ENCODE results near the gene IL3RA.
A peak's percentile ranks its signal among the peaks of the same experiment; 100 is the strongest.

The IL3RA gene

DNA sequence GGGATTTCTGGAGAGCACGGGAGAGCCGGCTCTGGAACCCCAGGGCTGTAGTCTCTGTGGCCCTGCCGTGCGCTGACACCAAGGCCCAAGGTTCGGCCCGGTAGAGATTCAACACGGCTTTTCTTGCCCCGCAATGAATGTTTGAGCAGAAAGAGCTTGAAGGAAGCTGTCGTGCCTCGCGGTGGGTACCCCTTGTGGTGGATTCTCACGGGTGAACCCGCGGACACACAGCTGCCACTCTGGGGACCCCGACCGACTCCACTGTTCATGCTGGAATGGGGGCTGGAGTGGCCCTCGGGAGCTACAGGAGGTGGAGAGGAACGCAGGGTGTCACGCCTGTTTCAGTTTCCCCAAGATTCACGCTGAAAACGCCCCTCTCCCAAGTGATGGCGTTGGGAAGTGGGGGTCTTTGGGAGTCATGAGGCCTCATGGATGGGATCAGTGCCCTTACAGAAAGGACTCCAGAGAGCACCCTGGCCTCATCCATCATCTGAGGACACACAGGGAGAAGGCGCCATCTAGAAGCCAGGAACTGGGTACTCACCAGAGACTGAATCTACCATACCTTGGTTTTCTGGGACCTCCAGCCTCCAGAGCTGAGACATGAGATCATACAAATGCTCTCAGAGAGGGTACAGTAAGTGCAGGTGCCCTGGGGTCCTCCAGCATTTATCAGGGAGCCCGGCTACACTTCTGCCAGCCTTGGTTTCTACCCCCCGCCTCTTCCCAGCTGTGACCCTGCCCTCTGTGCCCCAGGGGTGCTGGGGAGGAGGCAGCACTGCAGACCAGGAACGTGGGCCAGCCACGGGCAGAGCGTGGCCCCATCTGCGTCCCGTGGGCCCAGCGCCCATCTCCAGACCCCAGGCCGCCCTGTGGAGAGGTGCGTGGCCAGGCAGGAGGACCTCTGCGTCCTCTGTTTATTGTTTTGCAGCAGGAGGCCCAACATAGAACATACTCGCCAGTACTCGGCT, 49.0 kb downstream of the IL3RA start:
- DNase-seq, result no peak

DNA sequence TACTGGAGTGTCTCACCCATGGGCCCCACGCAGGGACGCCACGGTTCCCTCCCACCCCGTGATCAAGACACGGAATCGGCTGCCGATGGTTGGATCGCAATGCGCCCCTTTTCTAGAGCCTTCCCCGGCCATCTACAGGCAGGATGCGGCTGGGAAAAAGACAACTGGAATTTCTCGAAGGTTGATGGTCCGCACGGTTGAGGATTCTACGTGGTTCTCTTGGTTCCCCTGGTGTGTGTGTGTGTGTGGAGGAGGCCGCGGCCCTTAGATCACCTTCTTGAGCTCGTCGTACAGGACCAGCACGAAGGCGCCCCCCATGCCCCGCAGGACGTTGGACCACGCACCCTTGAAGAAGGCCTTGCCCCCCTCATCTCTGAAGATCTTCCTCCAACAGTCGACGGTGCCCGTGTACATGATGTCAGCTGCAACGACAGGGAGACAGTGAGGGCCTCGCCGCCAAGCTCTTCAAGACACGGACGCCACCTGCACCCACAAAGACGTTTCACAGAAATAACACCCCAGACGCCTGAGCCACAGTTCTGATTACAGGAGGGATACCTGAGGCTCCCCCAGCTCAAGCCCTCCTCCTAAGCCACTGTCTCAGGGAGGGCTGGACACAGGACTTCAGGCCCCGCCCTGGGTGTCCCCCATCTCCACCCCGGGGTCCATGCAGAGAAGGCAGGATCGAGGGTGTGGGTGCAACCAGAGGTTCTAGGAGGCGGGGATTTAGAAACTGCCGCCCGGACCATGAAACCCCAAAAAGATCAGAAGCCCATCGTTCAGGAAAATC, 49.9 kb downstream of the IL3RA start:
- no peak for DNase-seq

DNA sequence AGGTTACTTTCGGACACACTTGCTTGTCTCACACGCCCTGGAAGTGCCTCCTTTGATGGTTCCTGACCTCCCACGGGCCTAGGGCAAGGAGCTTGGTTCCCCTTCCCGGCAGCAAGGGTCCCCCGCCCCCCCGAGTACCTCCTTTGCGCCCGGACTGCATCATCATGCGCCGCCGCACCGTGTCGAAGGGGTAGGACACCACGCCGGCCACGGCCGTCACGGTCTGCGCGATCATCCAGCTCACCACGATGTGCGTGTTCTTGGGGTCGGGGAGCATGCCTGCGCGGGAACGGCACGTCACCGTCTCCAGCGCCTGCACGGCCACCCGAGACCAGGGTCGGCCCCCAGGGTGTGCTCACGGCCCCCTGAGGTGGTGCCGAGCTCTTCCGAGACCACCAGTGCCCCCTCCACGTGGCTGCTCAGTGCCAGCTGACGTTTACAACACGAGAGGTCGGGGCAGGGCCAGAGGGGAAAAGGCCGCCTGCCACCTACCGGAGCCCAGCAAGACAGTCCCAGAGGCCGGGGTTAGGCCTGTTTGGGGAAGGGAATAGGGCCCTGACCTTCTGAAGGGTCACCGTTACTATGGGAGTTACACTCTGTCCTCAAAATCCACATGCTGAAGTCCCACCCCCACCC, 50.7 kb downstream of the IL3RA start:
- DNase-seq, result no peak

DNA sequence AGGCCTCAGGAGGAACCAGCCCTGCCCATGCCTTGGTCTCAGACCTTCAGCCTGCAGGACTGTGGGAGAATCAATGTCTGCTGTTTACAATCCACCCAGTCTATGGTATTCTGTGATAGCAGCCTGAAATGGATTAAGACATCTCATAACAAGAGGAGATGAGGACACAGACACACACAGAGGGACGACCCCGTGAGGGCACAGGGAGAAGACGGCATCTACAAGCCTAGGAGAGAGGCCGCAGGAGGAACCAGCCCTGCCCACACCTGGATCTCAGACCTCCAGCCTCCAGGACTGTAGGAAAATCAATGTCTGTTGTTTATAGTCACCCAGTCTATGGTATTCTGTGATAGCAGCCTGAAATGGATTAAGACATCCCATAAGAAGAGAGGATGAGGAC, 52.1 kb downstream of the IL3RA start:
- DNase-seq, result no peak

DNA sequence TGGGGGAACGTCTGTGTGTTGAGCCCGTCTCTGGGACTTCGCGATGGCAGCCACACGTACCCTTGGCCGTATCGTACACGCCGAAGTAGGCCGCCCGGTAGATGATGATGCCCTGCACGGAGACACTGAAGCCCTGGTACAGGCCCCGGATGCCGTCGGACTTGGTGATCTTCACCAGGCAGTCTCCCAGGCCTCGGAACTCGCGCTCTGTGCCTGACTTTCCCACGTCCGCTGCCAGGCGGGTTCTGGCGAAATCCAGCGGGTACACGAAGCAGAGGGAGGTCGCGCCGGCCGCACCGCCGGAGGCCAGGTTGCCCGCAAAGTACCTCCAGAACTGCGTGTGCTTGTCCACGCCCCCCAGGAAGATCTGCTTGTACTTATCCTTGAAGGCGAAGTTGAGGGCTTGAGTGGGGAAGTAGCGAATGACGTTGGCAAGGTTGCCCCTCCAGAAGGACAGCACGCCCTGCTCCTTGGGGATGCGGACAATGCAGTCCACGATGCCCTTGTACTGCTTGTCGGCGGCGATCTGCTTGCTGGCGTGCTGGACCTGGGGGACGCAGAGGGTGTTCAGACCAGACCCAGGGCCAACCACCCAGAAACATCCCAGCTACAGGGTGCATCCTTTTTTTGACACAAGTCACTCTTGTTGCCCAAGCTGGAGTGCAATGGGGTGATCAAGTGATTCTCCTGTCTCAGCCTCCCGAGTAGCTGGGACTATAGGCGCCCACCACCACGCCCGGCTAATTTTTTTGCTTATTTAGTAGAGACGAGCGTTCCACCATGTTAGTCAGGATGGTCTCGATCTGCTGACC, 52.8 kb downstream of the IL3RA start:
- DNase-seq, result no peak

DNA sequence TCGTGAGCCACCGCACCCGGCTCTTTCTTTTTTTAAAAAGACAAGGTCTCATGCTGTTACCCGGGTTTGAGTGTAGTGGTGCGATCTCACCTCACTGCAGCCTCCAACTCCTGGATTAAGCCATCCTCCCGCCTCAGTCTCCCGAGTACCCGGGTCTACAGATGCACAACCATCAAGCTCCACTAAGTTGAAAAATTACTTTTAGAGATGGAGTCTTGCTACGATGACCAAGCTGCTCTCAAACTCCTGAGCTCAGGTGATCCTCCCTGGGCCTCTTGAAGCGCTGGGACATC, 53.4 kb downstream of the IL3RA start:
- DNase-seq, result no peak

DNA sequence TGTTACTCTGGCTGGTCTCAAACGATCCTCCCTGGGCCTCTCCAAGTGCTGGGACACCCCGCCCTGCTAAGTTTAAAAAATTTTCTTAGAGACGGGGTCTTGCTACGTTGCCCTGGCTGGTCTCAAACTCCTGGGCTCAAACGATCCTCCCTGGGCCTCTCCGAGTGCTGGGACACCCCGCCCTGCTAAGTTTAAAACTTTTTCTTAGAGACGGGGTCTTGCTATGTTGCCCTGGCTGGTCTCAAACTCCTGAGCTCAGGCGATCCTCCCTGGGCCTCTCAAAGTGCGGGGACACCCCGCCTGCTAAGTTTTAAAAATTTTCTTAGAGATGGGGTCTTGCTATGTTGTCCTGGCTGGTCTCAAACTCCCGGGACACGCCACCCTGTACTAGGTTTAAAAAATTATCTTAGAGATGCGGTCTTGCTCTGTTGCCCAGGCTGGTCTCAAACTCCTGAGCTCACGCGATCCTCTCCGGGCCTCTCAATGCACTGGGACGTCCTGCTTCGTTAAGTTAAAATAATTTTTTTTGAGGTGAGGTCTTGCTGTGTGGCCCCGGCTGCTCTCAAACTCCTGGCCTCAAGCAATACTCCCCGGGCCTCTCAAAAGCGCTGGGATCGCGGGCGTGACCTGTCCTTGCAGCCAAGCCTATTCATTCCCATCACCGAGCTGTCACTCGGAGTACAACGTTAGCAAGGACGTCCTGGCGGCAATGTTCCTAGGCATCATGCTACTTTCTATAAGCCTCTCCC, 54.2 kb downstream of the IL3RA start:
- DNase-seq, result no peak

DNA sequence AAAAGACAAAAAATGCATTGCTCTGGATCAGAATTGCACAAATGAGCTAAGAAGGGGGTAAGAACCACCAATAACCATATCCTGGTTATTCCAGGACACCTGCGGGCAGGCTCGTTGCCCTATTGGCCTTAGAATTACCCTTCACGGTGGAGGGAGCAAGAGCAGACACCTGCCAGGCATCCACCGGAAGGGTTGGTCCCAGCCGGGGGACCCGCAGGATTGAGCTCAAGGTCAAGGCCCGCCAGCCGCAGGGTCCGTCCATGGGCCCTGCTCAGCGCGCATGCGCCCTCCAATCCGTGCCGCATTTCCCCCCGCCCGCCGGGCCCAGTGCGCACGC, 54.8 kb downstream of the IL3RA start:
- DNase-seq, result no peak

DNA sequence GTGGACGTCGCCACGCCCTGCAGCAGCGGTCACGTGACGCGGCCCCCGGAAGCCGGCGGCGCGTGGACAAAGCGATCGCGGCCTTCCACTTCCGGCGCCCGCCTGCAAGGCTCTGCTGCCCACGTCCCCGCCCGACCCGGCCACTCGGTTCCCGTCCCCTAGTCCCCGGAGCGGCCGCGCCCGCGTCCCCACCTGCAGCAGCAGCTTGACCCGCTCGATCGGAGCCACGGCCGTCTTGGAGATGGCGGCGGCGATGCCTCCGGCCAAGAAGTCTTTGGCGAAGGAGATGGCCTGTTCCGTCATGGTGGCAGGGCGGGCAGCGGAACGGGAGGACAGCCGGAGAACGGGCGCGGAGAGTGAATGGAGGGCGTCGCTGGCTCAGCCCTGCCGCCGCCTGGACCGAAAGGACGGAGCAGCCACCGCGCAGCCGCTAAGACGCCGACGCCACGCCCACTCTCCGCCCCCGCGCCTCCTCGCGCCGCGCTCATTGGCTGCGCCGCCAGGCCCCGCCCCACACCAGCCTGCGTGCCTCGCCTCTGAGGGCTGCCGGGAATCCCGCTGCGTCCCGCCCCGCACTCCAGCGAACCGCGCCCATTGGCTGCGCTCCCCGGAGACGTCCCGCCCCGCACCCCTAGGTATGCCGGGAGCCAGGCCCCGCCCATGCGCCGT, 55.3 kb downstream of the IL3RA start, which contains the start of gene SLC25A6:
Gene SLC25A6 (minus strand): TSS at position 407 of the 669 bp plus-strand sequence. CDS start 104 bp downstream, at position 303.
- DNase-seq, result peak; percentile 99

DNA sequence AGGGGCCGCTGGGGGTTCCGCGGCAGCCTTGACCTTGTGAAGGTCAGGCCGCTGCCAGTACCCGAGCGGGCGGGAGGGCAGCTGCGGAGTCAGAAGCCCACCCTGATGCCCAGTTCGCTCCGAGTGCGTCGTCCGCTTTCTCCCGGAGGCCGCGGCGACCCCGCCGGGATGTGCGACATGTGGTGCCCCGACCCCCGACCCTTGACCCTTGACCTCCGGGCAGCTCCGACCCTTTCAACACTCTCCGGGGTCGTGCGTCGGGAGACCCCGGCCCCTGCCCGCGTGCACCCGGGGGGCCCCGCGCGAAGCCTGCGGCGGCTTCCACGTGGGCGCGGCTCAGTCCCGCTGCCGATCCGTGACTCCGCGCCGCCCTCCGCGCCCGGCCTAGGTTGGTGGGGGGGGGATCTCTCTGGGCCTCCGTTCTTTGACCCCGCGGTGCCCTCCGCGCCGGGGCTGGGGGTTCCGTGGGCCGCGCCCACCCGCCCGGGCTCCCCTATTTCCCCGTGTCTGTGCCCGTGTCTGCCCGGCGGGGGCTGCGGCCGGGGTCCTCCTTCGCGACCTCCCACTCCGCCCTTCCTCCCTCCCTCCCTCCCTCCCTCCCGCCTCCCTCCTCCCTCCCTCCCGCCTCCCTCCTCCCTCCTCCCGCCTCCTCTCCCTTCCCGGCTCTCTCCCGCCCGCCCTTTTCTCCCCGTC, 55.9 kb downstream of the IL3RA start:
- DNase-seq, result no peak

DNA sequence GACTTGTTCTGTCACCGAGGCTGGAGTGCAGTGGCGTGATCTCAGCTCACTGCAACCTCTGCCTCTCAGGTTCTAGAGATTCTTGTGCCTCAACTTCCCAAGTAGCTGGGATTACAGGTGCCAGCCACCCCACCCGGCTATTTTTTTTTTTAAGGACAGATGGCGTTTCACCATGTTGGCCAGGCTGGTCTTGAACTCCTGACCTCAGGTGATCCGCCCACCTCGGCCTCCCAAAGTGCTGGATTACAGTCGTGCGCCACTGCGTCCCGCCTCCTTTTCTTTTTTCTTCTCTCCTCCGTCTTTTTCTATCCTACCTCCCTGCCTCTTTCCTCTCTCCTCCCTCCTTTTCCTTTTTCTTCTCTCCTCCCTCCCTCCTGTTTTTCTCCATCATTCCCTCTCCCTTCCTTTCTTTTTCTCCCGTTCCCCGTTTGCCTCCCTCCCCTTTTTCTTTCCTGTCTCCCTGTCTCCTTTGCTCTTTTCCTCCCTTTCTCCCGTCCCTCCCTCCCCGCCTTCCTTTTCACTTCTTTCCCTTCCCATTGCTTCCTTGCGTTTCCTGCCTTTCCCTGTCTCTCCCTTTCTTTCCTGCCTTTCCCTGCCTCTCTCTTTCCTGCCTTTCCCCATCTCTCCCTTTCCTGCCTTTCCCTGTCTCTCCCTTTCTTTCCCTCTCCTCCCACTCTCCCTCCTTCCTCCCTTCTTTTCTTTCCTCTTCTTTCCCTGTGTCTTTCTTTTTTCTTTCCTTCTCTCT, 57.5 kb downstream of the IL3RA start:
- no peak for DNase-seq

DNA sequence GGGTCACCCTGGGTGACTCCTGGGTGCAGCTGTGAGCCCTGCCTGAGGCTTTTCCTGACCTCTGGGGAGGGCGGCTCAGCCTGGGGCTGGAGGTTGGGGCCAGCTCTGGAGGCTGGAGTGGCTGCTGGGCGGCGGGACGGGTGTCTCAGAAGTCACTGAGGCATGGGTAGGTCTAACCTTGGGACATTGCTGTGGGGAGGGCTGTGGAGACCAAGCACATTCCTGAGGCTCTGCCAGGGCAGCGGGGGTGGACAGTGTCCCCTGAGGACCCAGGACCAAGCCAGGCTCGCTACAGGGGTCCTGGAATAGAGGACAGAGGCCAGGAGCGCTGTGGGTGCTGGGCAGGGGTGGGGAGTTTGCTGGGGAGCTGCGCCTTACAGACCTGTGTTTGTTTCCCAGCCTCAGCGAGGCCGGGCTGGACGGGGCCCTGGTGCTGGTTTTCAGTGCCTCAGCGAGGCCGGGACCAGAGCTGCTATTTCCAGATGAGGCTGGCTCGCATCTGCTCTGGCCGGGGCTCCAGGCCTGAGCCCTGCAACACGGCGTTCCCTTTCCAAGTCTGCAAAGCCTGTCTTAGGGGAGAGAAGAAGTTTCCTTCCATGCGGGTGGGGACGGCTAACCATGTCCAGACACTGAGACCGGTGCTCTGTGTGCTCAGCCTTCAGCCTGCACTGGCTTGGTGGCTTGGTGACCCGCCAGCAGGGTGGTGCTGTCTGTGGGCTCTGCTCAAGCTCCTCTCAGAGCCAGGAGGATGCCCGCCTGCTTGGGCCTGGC, 58.3 kb downstream of the IL3RA start:
- DNase-seq, result no peak

DNA sequence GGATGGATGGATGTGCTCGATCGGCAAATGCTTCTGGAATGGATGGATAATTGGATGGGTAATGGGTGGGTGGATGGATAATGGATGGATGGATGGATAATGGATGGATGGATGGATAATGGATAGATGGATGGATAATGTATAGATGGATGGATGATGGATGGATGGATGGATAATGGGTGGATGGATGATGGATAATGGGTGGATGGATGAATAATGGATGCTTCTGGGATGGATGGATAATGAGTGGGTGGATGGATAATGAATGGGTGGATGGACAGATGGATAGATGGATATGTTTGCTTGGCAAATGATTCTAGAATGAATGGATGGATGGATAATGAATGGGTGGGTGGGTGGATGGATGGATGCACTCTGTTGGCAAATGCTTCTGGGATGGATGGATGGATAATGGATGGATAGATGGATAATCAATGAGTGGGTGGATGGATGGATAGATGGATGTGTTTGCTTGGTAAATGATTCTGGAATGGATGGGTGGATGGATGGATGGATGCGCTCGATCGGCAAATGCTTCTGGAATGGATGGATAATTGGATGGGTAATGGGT, 59.1 kb downstream of the IL3RA start:
- DNase-seq, result no peak

DNA sequence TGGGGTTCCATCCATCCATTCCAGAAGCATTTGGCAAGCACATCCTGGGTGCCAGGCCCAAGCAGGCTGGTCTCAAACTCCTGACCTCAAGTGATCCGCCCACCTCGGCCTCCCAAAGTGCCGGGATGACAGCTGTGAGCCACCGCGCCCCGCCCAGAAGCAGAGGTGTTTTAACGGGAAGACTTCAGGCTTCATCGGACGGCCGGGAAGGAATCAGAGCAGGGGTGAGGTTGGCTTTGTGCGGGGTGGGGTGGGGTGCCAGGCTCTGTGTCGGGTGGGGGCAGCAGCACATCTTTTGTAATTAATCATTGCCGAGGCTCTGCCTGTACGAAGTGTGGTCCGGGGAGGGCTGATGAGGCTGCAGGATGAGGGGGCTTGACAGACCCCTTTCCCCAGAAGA, 60.4 kb downstream of the IL3RA start:
- DNase-seq, result no peak

DNA sequence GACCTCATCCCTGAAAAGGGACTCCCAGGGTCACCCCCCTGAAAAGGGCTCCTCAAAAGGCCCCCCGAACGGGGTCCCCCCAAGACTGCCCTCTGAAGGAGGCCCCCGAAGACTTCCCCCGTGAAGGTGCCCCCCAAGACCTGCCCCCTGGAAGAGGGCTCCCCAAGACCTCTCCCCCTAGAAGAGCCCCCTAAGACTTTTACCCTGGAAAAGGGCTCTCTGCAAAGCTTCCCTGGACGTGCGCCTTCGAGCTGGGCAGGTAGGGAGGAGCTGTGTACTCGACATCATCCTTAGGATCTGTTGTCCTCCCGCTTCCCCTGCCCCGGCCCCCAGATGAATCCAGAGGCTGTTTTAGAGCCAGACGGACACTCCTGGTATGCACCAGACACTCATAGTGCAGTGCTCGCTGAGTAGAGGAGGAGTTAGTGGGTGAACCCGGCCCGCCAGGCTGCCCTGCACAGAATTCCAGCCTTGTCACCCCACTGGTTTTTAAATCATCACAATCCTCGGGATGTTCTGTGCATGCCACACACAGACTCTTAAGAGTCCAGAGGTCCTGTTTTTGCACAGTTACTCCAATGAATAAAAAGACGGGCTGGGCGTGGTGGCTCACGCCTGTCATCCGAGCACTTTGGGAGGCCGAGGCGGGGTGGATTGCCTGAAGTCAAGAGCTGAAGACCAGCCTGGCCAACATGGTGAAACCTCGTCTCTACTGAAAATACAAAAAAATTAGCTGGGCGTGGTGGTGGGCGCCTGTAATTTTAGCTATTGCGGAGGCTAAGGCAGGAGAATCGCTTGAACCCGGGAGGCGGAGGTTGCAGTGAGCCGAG, 61.1 kb downstream of the IL3RA start:
- no peak for DNase-seq

DNA sequence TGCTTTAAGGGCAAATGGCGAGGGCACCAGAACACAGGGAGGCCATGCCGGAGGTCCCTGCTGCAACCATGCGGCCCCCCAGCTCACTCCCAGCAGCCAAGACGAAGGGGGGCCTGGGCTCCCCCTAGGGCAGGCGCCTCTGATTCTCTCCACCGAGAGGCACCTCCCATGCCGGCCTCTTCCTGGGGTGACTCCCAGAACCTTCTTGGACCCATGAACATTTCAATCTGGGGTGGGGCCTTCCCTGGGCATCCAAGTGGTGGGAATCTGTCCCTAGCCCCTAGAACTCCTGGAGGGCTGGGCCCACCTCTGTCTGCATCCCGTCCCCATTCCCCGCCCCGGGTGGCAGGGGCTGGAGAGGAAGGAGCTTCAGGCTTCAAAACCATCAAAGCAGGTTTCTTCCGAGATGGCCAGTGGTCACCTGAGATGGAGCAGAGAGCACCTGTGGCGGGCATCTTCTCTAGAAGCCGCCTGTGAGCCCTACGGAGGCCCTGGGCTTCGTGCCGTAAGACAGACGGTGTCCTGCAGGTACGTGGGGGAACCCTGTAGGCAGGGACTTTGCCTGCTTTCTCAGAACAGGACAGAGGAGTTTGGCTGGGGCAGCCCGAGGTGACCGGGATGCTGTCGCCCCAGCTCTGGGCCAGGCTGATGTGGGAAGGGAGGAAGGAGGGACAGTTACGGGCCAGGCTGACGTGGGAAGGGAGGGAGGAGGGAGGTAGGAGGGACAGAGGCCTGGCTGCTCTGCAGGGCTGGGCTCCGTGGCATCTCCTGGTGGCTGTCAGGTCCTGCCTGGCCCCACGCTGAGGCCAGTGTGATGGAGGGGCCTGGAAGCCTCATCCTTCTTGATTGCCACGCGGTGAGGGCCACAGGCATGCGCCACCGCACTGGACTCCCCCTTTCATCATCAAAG, 62.1 kb downstream of the IL3RA start:
- DNase-seq, result no peak

DNA sequence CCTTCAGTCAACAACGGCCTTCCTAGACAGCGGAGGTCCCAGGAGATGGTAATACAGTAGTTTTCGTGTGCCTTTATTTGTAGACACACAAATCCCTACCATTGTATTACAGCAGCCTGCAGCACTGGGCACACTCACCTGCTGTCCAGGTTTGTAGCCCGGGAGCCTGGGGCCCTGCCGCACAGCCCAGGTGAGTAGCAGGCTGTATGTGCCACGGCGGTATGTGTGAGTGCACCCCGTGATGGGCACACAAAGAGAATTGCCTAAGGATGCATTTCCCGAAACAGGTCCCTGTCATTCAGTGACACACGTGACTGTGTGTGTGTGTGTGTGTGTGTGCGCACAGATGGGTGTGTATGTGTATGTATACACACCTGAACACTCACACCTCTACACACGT, 63.5 kb downstream of the IL3RA start:
- DNase-seq, result no peak
